ENCODE measurements around the gene AGO1.
"Not testable (repeated sequence)": the region's sequence is repeated elsewhere in the genome, so short reads cannot be mapped to it uniquely, and the experiment has no call there.

The AGO1 gene

GRCh38 chr1:35882945-35883634 is at the start of gene AGO1:
AGO1 (plus strand) TSS chr1:35883209; CDS start chr1:35883422, 213 bp downstream.
- DNase-seq, result peak; percentile 97

- DNase-seq, result no peak
These were observed 49.6 kb upstream of the AGO1 start for GRCh38 chr1:35833395-35833794.

- DNase-seq, result no peak
These were observed 48.8 kb upstream of the AGO1 start for GRCh38 chr1:35834218-35834617.

- no peak for DNase-seq
These were observed 47.6 kb upstream of the AGO1 start for GRCh38 chr1:35835398-35835797.

GRCh38 chr1:35836734-35837133 is 46.3 kb upstream of the AGO1 start:
- no peak for DNase-seq

GRCh38 chr1:35838693-35839245 is 44.2 kb upstream of the AGO1 start:
- no peak for DNase-seq

GRCh38 chr1:35844826-35845225 is 38.2 kb upstream of the AGO1 start:
- no peak for DNase-seq

- DNase-seq, result no peak
These were observed 37.2 kb upstream of the AGO1 start for GRCh38 chr1:35845766-35846165.

GRCh38 chr1:35847935-35848565 is 35.0 kb upstream of the AGO1 start:
- DNase-seq, result no peak

GRCh38 chr1:35850051-35850450 is 33.0 kb upstream of the AGO1 start:
- DNase-seq, result no peak

- no peak for DNase-seq
These were observed 32.3 kb upstream of the AGO1 start for GRCh38 chr1:35850716-35851115.

GRCh38 chr1:35851132-35851869 is 31.7 kb upstream of the AGO1 start:
- no peak for DNase-seq

GRCh38 chr1:35852241-35852640 is 30.8 kb upstream of the AGO1 start:
- no peak for DNase-seq

- no peak for DNase-seq
These were observed 27.9 kb upstream of the AGO1 start for GRCh38 chr1:35854989-35855700.

GRCh38 chr1:35856964-35857363 is 26.0 kb upstream of the AGO1 start:
- DNase-seq, result no peak

GRCh38 chr1:35857830-35858229 is 25.2 kb upstream of the AGO1 start:
- DNase-seq, result no peak

GRCh38 chr1:35860696-35861095 is 22.3 kb upstream of the AGO1 start:
- no peak for DNase-seq

- DNase-seq, result no peak
These were observed 19.9 kb upstream of the AGO1 start for GRCh38 chr1:35863136-35863535.

- DNase-seq, result no peak
These were observed 19.0 kb upstream of the AGO1 start for GRCh38 chr1:35863881-35864625.

- DNase-seq, result no peak
These were observed 18.2 kb upstream of the AGO1 start for GRCh38 chr1:35864813-35865212.

- no peak for DNase-seq
These were observed 16.0 kb upstream of the AGO1 start for GRCh38 chr1:35866991-35867390.

- not testable (repeated sequence) for DNase-seq
These were observed 13.6 kb upstream of the AGO1 start for GRCh38 chr1:35869245-35869950.
